HG03565 (cell line): ENCODE measurements around the gene JAKMIP3.
"Not testable (repeated sequence)": the region's sequence is repeated elsewhere in the genome, so short reads cannot be mapped to it uniquely, and the experiment has no call there.

Source experiments
- ATAC-seq: cut with Tn5 transposase; IDR thresholded peaks from one replicate; pipeline ENCODE4 v1.9.1; 2021; ENCODE audit warnings: mild to moderate bottlenecking, moderate library complexity; ENCODE audit not compliant: unreplicated experiment

JAKMIP3 gene

GRCh38 chr10:132064082-132064755 lies 1.5 kb upstream of the JAKMIP3 start:
- no peak for ATAC-seq

GRCh38 chr10:132064771-132065437 lies 842 bp upstream of the JAKMIP3 start:
- ATAC-seq = no peak

- no peak for ATAC-seq
These were observed 440 bp downstream of the JAKMIP3 start for GRCh38 chr10:132066186-132066585.

- no peak for ATAC-seq
These were observed 1.1 kb downstream of the JAKMIP3 start for GRCh38 chr10:132066812-132067211.

- ATAC-seq = no peak
These were observed 2.8 kb downstream of the JAKMIP3 start for GRCh38 chr10:132068431-132069121.

- ATAC-seq = no peak
These were observed 3.5 kb downstream of the JAKMIP3 start for GRCh38 chr10:132069122-132069848.

GRCh38 chr10:132069849-132070182 lies 4.1 kb downstream of the JAKMIP3 start:
- ATAC-seq = no peak

- no peak for ATAC-seq
These were observed 5.0 kb downstream of the JAKMIP3 start for GRCh38 chr10:132070724-132071123.

GRCh38 chr10:132071667-132072066 lies 5.9 kb downstream of the JAKMIP3 start:
- no peak for ATAC-seq

- no peak for ATAC-seq
These were observed 10.3 kb downstream of the JAKMIP3 start for GRCh38 chr10:132075909-132076577.

- no peak for ATAC-seq
These were observed 10.9 kb downstream of the JAKMIP3 start for GRCh38 chr10:132076578-132077081.

GRCh38 chr10:132077091-132077490 lies 11.3 kb downstream of the JAKMIP3 start:
- ATAC-seq = no peak

GRCh38 chr10:132078746-132079345 lies 13.1 kb downstream of the JAKMIP3 start:
- ATAC-seq = no peak

GRCh38 chr10:132084384-132084783 lies 18.6 kb downstream of the JAKMIP3 start:
- not testable (repeated sequence) for ATAC-seq

GRCh38 chr10:132093236-132093635 lies 27.5 kb downstream of the JAKMIP3 start:
- not testable (repeated sequence) for ATAC-seq

GRCh38 chr10:132094581-132095234 lies 29.0 kb downstream of the JAKMIP3 start:
- no peak for ATAC-seq

GRCh38 chr10:132095403-132096113 lies 29.8 kb downstream of the JAKMIP3 start:
- no peak for ATAC-seq

GRCh38 chr10:132096223-132096622 lies 30.5 kb downstream of the JAKMIP3 start:
- no peak for ATAC-seq

- ATAC-seq = no peak
These were observed 31.2 kb downstream of the JAKMIP3 start for GRCh38 chr10:132096863-132097478.
